Astrocyte (in vitro differentiated cells and primary cell): ENCODE results near the gene ERC1. TPM values are rescaled to one million over a fixed set of nuclear protein-coding genes. Genes with fewer than 3 reads are reported as not detected.

Experiments used
- DNase-seq: peaks from one replicate; pipeline ENCODE4 v3.0.0-alpha.2; 2010; ENCODE audit warnings: low read depth
- FAIRE-seq: peaks from 2 replicates; lab custom pipeline; 2011; peaks lifted over from hg19 to GRCh38; lab: Jason Lieb, UNC
- H2AFZ ChIP-seq: 2 replicates; pipeline ENCODE4 v1.6.0; 2012; ENCODE audit warnings: low read depth, low read length, inconsistent platforms
- H3K27ac ChIP-seq: 2 replicates; pipeline ENCODE4 v1.5.1; 2011; ENCODE audit warnings: low read depth, low read length, inconsistent platforms
- H3K27me3 ChIP-seq: 2 replicates; pipeline ENCODE4 v1.6.0; 2011; ENCODE audit warnings: low read length, inconsistent platforms; ENCODE audit not compliant: insufficient read depth
- H3K36me3 ChIP-seq: 2 replicates; pipeline ENCODE4 v1.5.1; 2011; ENCODE audit warnings: low read length, inconsistent platforms; ENCODE audit not compliant: insufficient read depth
- H3K4me1 ChIP-seq: 2 replicates; pipeline ENCODE4 v1.5.1; 2011; ENCODE audit warnings: low read length, inconsistent platforms; ENCODE audit not compliant: insufficient read depth
- H3K4me2 ChIP-seq: 2 replicates; pipeline ENCODE4 v1.6.0; 2012; ENCODE audit warnings: low read length, inconsistent platforms
- H3K4me3 ChIP-seq: 2 replicates; pipeline ENCODE4 v1.5.1; 2011; ENCODE audit warnings: low read depth, mild to moderate bottlenecking, low read length, inconsistent platforms; ENCODE audit not compliant: insufficient read depth
- H3K79me2 ChIP-seq: 2 replicates; pipeline ENCODE4 v1.6.0; 2012; ENCODE audit warnings: mild to moderate bottlenecking, low read length, inconsistent platforms; ENCODE audit not compliant: insufficient read depth
- H3K9ac ChIP-seq: 2 replicates; pipeline ENCODE4 v1.6.0; 2012; ENCODE audit warnings: mild to moderate bottlenecking, low read length, inconsistent platforms
- H3K9me3 ChIP-seq: 2 replicates; pipeline ENCODE4 v1.5.1; 2012; ENCODE audit warnings: low read depth, mild to moderate bottlenecking, low read length, inconsistent platforms; ENCODE audit not compliant: insufficient read depth
- H4K20me1 ChIP-seq: 2 replicates; pipeline ENCODE4 v1.6.0; 2012; ENCODE audit warnings: low read length, inconsistent platforms; ENCODE audit not compliant: insufficient read depth
- H3K27ac Mint-ChIP-seq: one replicate; pipeline ENCODE4 v1.8.0; 2021; ENCODE audit warnings: mild to moderate bottlenecking, mixed read lengths; ENCODE audit not compliant: unreplicated experiment
- H3K27me3 Mint-ChIP-seq: one replicate; pipeline ENCODE4 v1.8.0; 2021; ENCODE audit warnings: low read depth, mixed read lengths; ENCODE audit not compliant: unreplicated experiment
- H3K36me3 Mint-ChIP-seq: one replicate; pipeline ENCODE4 v1.8.0; 2021; ENCODE audit warnings: low read depth, mixed read lengths; ENCODE audit not compliant: unreplicated experiment
- H3K4me1 Mint-ChIP-seq: one replicate; pipeline ENCODE4 v1.8.0; 2021; ENCODE audit warnings: low read depth, mixed read lengths; ENCODE audit not compliant: unreplicated experiment
- H3K4me3 Mint-ChIP-seq: one replicate; pipeline ENCODE4 v1.8.0; 2021; ENCODE audit warnings: mild to moderate bottlenecking, moderate library complexity, mixed read lengths; ENCODE audit not compliant: unreplicated experiment
- H3K9me3 Mint-ChIP-seq: one replicate; pipeline ENCODE4 v1.8.0; 2021; ENCODE audit warnings: mild to moderate bottlenecking, mixed read lengths; ENCODE audit not compliant: unreplicated experiment
- CTCF ChIP-seq: IDR thresholded peaks from 2 replicates; pipeline ENCODE4 v1.5.1; 2011; ENCODE audit warnings: low read depth, mild to moderate bottlenecking, inconsistent platforms, low read length, moderate library complexity; ENCODE audit not compliant: insufficient read depth
- EZH2 ChIP-seq: IDR thresholded peaks from 2 replicates; pipeline ENCODE4 v1.6.1; 2012; ENCODE audit warnings: mild to moderate bottlenecking, low read length, inconsistent platforms; ENCODE audit not compliant: insufficient read depth
- total RNA-seq: library from RNA; stranded (reverse); gene quantifications from 2 replicates; pipeline ENCODE4 v1.2.1, GENCODE V29; 2021

Gene ERC1
- total RNA-seq, 1 donor from 2014 or later = 67.1 TPM

DNA sequence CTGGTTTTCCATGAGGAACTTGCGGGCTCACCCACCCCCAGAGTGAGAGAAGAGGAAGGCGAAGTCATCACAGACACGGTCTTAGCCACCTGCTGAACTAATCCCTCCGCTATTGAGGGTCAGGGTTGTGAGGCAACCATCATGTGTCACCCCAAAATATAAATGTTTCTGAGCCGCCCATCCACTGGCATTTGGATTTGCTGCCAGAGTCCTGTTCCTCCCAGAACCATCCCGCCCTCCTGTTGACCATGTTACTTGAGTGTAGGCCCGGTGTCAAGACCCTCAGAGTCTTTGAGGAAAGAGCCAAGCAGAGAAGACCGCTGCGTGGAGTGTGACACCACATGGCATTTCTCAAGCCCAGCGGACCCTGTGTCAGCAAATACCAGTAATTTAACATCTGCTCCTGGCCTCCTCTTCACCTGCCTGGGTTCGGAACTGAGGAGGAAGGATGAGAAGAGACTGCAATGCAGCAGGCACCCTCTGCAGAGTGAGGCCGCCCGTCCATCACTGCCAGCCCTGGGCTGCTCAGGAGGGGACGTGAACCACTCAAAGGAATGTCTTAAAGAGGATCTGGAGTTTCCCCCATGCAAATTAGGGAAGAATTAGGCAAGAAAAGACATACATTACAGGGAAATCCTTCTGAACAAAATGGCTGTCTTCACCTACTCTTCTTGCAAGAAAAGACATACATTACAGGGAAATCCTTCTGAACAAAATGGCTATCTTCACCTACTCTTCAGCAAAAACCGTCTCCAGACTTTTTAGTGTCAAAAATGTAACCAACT is 502.9 kb downstream of the ERC1 start:
- H3K79me2 ChIP-seq = no peaks in the 10 kb centered on the region

DNA sequence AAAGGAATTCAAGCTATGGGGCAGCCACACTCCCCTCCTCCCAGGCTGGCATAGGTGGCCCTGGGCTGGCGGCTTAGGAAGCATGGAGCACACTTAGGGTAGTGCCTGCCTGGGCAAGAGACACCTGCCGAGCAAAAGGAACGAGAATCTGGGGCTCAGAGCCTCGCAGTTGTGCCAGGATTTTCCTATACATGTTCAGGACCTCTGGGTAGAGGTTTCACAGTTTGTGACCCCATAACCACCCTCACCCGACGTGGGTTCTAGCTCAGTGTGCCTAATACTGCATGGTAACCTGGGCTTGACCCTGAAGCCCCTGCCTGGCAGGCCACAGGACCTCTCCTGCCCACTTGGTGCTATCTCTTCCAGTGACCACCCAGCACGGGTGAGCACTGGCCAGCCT is 503.8 kb downstream of the ERC1 start:
- Histone ChIP-seq H3K36me3 (no peaks in the 10 kb centered on the region), H3K79me2 (no peaks in the 10 kb centered on the region), H3K27me3 (no peaks in the 10 kb centered on the region), H2AFZ (no peak overlapping the region), H3K4me3 (no peak overlapping the region), H4K20me1 (no peaks in the 10 kb centered on the region), H3K4me2 (no peak overlapping the region), H3K4me1 (peaks cover 15% of the 10 kb centered on the region), H3K27ac (no peak overlapping the region), H3K9me3 (no peaks in the 10 kb centered on the region), H3K9ac (no peak overlapping the region)
- Mint-ChIP-seq H3K36me3 (peaks cover 40% of the 10 kb centered on the region), H3K4me1 (peaks cover 8% of the 10 kb centered on the region), H3K4me3 (no peak overlapping the region), H3K27me3 (no peaks in the 10 kb centered on the region), H3K9me3 (peaks cover 4% of the 10 kb centered on the region), H3K27ac (no peak overlapping the region)
- TF ChIP-seq EZH2 (no peak), CTCF (no peak)
- FAIRE-seq = no peak
- DNase-seq = no peak

More for the DNA sequence above, 502.9 kb downstream of the ERC1 start:
- Histone ChIP-seq H3K27me3 (no peaks in the 10 kb centered on the region), H2AFZ (no peak overlapping the region), H4K20me1 (no peaks in the 10 kb centered on the region), H3K36me3 (no peaks in the 10 kb centered on the region), H3K4me2 (no peak overlapping the region), H3K27ac (no peak overlapping the region), H3K9me3 (no peaks in the 10 kb centered on the region), H3K4me1 (peaks cover 14% of the 10 kb centered on the region), H3K9ac (no peak overlapping the region), H3K4me3 (no peak overlapping the region)
- peaks cover 4% of the 10 kb centered on the region for H3K9me3 Mint-ChIP-seq
- no peak overlapping the region for H3K27ac Mint-ChIP-seq
- peaks cover 38% of the 10 kb centered on the region for H3K36me3 Mint-ChIP-seq
- TF ChIP-seq EZH2 (no peak), CTCF (no peak)
- no peak overlapping the region for H3K4me3 Mint-ChIP-seq
- DNase-seq = no peak
- H3K4me1 Mint-ChIP-seq = peaks cover 12% of the 10 kb centered on the region
- H3K27me3 Mint-ChIP-seq = no peaks in the 10 kb centered on the region
- no peak for FAIRE-seq
